MCF 10A (cell line): ENCODE results near the gene ZNF668. TPM values are rescaled to one million over a fixed set of nuclear protein-coding genes. Genes with fewer than 3 reads are reported as not detected.

ENCODE experiments used
- BruUV-seq: library from RNA; stranded (reverse); fragments of 400-500 nt; replicated peaks from 2 replicates; lab custom pipeline; 2021; lab: Mats Ljungman, UMichigan
- CTCF ChIA-PET: fragments of 300-600 bp; sonication (Branson Sonifier 250); formaldehyde crosslinking; extraction: SDS; loops from one replicate; lab custom pipeline; 2021; ENCODE audit warnings: antibody characterized with exemption, inconsistent platforms; lab: Yijun Ruan, JAX
- POLR2A ChIA-PET: fragments of 300-600, 350-650 bp; sonication (Branson Sonifier 250); formaldehyde crosslinking; extraction: SDS; loops from one replicate; lab custom pipeline; 2020; ENCODE audit warnings: antibody characterized with exemption, inconsistent platforms; lab: Yijun Ruan, JAX
- DNase-seq: peaks from one replicate; pipeline ENCODE4 v3.0.0-alpha.2; 2018; ENCODE audit not compliant: unreplicated experiment
- H3K27ac Mint-ChIP-seq: one replicate; pipeline ENCODE4 v1.8.0; 2022; ENCODE audit warnings: mild to moderate bottlenecking, low read depth, mixed read lengths; ENCODE audit not compliant: unreplicated experiment
- H3K27me3 Mint-ChIP-seq: one replicate; pipeline ENCODE4 v1.8.0; 2022; ENCODE audit warnings: mixed read lengths; ENCODE audit not compliant: insufficient read depth, unreplicated experiment
- H3K36me3 Mint-ChIP-seq: one replicate; pipeline ENCODE4 v1.8.0; 2022; ENCODE audit warnings: mild to moderate bottlenecking, moderate library complexity, mixed read lengths; ENCODE audit not compliant: insufficient read depth, unreplicated experiment
- H3K4me1 Mint-ChIP-seq: one replicate; pipeline ENCODE4 v1.8.0; 2022; ENCODE audit warnings: mixed read lengths; ENCODE audit not compliant: insufficient read depth, unreplicated experiment
- H3K4me3 Mint-ChIP-seq: one replicate; pipeline ENCODE4 v1.8.0; 2022; ENCODE audit warnings: mild to moderate bottlenecking, moderate library complexity, mixed read lengths; ENCODE audit not compliant: unreplicated experiment
- H3K9me3 Mint-ChIP-seq: one replicate; pipeline ENCODE4 v1.8.0; 2022; ENCODE audit warnings: mixed read lengths; ENCODE audit not compliant: unreplicated experiment
- CTCF ChIP-seq: fragments of 200-600 bp; IDR thresholded peaks from one replicate; pipeline ENCODE4 v1.8.0; 2022; ENCODE audit warnings: antibody characterized with exemption, mild to moderate bottlenecking; ENCODE audit not compliant: unreplicated experiment
- intact Hi-C: fragments of 100-400 bp; cut with micrococcal nuclease; formaldehyde crosslinking; loops from 2 replicates; pipeline ENCODE4 v1.14.1; 2022
- total RNA-seq: library from RNA; stranded (reverse); gene quantifications from 2 replicates; pipeline ENCODE4 v1.2.3, GENCODE V29; 2022

The ZNF668 gene
- total RNA-seq, 1 experiment from 2014 or later = 11.9 TPM

GRCh38 chr16:31023627-31024226 is 50.3 kb downstream of the ZNF668 start:
- Mint-ChIP-seq H3K27me3 (no peaks in the 10 kb centered on the region), H3K36me3 (peaks cover 6% of the 10 kb centered on the region), H3K4me3 (no peak overlapping the region), H3K9me3 (no peaks in the 10 kb centered on the region), H3K27ac (no peak overlapping the region), H3K4me1 (no peaks in the 10 kb centered on the region)
- no peak for DNase-seq
- ChIA-PET POLR2A (interaction anchor here (1.8 kb wide), 1 partner anchor 10 kb away, joined by 10 read pairs; the partner anchor contains the start of gene STX4), CTCF (interaction anchor here (0.6 to 2.1 kb wide), 7 partner anchors 39 to 358 kb away, joined by 3 to 10 read pairs (median 4); partner anchors contain the start of gene HSD3B7)
- no TSS peak for BruUV-seq
- intact Hi-C loops = no loop called here
- TF ChIP-seq CTCF = no peak

GRCh38 chr16:31023252-31023602 is 50.8 kb downstream of the ZNF668 start:
- no peaks in the 10 kb centered on the region for H3K9me3 Mint-ChIP-seq
- no peak overlapping the region for H3K27ac Mint-ChIP-seq
- CTCF ChIA-PET = interaction anchor here (0.6 to 2.1 kb wide), 7 partner anchors 38 to 360 kb away, joined by 3 to 10 read pairs (median 3); partner anchors contain the start of gene HSD3B7
- TF ChIP-seq CTCF = no peak
- BruUV-seq = no TSS peak
- peaks cover 5% of the 10 kb centered on the region for H3K36me3 Mint-ChIP-seq
- H3K4me3 Mint-ChIP-seq = no peak overlapping the region
- H3K27me3 Mint-ChIP-seq = no peaks in the 10 kb centered on the region
- no peak for DNase-seq
- intact Hi-C loops = no loop called here
- POLR2A ChIA-PET = interaction anchor here (1.8 kb wide), 1 partner anchor 11 kb away, joined by 10 read pairs; the partner anchor contains the start of gene STX4
- no peaks in the 10 kb centered on the region for H3K4me1 Mint-ChIP-seq

GRCh38 chr16:31022544-31023251 is 51.3 kb downstream of the ZNF668 start:
- POLR2A ChIA-PET = interaction anchor here (1.8 kb wide), 1 partner anchor 11 kb away, joined by 10 read pairs; the partner anchor contains the start of gene STX4

More at GRCh38 chr16:31022544-31023251, 51.3 kb downstream of the ZNF668 start:
- CTCF ChIA-PET = interaction anchor here (0.7 to 2.1 kb wide), 5 partner anchors 38 to 361 kb away, joined by 3 to 10 read pairs (median 4); partner anchors contain the start of gene HSD3B7
- no peak overlapping the region for H3K27ac Mint-ChIP-seq
- H3K36me3 Mint-ChIP-seq = no peaks in the 10 kb centered on the region
- intact Hi-C loops = no loop called here
- no TSS peak for BruUV-seq
- H3K4me3 Mint-ChIP-seq = no peak overlapping the region
- H3K27me3 Mint-ChIP-seq = no peaks in the 10 kb centered on the region
- TF ChIP-seq CTCF = no peak
- H3K4me1 Mint-ChIP-seq = no peaks in the 10 kb centered on the region
- H3K9me3 Mint-ChIP-seq = no peaks in the 10 kb centered on the region
- no peak for DNase-seq
